Activated T-helper 1 cell treated with anti-CD3 and anti-CD28 coated beads, Interleukin-2, amount 50 U/mL, for 16 hours (primary cell): ENCODE measurements around the gene RLN3.
"Not testable (repeated sequence)": the region's sequence is repeated elsewhere in the genome, so short reads cannot be mapped to it uniquely, and the experiment has no call there.

Experiments used
- DNase-seq, 2 donors: peaks; one replicate each; pipeline ENCODE4 v3.0.0-alpha.2; 2020; ENCODE audit warnings: low read depth in 1 of 2, low spot score in 1 of 2

The RLN3 gene

DNA sequence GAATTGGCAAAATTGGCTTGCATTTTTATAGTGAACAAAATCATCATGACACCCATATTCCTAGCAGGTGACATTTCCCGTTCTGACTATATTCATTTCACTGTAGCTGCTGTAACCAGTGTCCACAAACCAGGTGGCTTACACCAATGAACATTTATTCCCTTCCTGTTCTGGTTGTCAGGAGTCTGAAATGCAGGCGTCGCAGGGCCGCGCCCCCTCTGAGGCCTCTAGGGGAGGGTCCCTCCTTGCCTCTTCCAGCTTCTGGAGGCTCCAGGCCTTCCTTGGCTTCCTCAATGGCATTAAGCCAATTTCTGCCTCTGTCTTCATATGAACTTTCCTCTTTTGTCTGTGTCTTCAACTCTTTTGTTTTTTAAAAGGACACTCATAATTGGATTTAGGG, 6.5 kb upstream of the RLN3 start:
- DNase-seq: no peak

DNA sequence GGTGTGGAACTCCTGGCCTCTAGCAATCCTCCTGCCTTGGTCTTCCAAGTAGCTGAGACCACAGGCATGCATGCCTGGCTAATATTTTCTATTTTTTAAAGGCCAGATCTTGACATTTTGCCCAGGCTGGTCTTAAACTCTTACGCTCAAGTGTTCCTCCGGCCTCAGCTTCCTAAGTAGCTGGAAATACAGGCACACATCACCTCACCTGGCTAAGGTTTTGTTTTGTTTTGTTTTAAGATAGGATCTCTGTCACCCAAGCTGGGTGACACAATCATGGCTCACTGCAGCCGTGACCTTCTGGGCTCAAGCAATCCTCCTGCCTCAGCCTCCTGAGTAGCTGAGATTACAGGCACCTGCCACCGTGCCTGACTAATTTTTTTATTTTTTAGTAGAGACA, 5.5 kb upstream of the RLN3 start:
- no peak for DNase-seq

DNA sequence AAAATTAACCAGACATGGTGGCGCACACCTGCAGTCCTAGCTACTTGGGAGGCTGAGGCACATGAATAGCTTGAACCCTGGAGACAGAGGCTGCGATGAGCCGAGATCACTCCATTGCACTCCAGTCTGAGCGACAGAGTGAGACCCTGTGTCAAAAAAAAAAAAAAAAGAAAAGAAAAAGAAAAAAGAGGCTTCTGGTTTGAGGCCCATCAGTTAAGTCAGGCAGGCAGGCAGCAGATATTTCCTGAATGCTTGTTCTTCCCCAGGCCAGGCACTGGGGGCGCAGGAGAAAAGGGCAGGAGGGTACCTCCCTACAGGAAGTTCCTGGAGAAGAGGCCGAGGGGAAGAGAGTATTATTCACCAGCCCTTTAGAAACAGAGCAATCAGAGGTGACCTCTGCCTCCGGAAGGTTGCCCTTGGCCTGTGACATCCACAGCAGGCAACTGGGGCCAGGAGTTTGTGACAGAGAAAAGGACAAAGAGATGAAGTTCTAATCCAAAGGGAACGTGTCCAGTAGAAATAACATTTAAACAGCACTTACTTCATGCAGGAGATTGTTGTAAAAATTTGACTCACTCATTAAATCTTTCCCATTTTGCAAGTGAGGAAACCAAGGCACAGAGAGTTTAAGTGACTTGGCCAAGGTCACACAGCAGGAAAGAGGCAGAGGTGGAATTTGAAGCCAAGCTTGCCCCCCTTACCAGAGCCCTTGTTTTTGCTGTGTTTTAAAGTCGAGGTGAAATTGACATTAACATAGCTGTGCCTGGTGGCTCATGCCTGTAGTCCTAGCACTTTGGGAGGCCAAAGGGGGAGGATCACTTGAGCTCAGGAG, 4.3 kb upstream of the RLN3 start:
- no peak for DNase-seq

DNA sequence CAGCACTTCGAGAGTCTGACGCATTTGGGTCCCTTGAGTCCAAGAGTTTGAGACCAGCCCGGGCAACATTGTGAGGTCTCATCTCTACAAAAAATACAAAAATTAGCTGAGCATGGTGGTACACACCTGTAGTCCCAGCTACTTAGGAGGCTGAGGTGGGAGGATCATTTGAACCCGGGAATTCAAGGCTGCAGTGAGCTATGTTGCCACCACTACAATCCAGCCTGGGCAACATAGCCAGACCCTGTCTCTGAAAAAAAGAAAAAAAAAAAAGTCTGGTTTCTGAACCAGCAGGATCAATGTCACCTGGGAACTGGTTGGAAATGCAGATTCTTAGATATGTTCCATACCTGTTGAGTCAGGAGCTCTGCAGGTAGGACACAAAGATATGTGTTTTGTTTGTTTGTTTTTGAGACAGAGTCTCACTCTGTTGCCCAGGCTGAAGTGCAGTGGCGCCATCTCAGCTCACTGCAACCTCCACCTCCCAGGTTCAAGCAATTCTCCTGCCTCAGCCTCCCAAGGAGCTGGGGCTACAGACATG, 1.2 kb upstream of the RLN3 start:
- not testable (repeated sequence) for DNase-seq

DNA sequence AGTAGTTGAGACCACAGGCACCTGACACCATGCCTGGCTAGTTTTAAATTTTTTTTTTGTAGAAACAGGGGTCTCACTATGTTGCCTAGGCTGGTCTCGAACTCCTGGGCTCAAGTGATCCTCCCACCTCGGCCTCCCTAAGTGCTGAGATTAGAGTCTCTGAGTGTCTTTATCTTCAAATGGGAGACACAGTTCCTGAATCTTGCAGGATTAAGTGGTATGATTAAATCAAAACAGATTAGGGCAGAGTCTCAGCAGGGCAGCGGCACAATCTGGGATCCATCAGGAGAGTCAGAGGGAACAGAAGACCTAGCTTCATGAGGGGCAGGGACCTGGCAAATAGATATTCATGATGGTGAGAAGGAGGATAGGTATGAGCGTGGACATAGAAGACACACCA, 953 bp downstream of the RLN3 start:
- no peak for DNase-seq

DNA sequence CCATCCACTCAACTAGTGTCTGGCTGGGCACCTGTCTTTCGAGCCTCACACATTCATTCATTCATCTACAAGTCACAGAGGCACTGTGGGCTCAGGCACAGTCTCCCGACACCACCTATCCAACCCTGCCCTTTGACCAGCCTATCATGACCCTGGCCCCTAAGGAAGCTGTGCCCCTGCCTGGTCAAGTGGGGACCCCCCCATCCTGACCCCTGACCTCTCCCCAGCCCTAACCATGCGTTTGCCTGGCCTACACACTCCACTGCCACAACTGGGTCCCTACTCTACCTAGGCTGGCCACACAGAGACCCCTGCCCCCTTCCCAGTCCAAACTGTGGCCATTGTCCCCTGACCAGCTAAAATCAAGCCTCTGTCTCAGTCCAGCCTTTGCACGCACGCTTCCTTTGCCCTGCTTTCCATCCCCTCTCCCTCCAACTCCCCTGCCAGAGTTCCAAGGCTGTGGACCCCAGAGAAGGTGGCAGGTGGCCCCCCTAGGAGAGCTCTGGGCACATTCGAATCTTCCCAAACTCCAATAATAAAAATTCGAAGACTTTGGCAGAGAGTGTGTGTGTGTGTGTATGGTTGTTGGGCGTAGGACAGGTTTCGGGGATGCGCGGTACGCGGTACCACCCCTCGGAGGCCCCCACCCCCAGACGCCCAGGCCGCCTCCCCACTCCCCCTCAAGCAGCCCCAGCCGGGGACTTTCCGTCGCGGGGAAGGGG, 3.2 kb downstream of the RLN3 start:
- DNase-seq: no peak

DNA sequence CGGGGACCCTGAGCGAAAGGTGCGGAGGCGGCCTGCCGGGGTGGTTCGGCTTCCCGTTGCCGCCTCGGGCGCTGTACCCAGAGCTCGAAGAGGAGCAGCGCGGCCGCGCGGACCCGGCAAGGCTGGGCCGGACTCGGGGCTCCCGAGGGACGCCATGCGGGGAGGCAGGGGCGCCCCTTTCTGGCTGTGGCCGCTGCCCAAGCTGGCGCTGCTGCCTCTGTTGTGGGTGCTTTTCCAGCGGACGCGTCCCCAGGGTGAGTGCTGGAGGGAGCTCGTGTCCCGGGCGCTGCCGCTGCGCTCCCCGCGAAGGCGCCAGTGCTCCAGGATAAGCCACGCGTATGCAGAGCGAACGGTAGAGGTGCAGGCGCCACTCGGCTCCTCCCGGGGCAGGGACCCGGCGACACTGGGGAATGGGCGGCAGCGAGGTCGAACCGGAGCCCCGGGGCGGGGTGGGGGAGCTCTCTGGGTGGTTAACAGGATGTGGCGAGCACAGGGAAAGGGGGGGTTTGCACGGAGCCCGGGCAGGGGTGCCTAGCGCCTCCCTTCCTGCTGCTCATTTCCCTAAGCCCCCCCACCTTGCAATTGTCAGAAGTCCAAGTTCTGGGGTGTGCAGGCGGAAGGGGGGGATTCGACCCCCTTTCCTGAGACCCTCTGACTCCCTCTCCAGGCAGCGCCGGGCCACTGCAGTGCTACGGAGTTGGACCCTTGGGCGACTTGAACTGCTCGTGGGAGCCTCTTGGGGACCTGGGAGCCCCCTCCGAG, 4.0 kb downstream of the RLN3 start, which contains the start of gene IL27RA:
Gene IL27RA, plus strand, starts transcription at position 44 of the 762 bp plus-strand sequence. Its CDS starts 111 bp downstream, at position 155.
- peak; percentile 69 to 72 for DNase-seq

DNA sequence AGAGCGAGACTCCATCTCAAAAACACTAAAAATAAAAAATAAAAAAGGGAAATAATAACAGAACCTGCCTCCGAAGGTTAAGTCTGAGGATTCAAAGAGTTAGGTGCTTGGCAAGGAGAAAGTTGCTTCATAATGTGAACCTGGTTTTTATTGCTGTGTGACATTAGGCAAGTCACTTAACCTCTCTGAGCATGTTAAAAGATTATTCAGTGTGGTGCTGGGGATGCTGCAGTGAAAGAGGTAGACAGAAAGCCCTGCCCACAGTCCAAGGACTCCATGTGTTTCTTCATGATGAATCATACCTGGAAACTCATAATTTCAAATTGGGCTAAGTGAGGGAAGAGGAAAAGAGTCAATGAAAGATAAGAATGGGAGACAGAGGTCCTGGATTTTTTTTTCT, 6.0 kb downstream of the RLN3 start:
- DNase-seq: no peak

DNA sequence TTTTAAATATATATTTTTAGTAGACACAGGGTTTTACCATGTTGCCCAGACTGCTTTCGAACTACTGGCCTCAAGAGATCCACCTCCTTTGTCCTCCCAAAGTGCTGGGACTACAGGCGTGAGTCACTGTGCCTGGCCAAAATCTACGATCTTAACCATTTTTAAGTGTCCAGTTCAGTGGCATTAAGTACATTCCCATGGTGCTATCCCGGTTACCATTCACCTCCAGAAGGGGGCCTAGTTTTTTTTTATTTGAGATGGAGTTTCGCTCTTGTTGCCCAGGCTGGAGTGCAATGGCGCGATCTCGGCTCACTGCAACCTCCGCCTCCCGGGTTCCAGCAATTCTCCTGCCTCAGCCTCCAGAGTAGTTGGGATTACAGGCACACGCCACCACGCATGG, 7.2 kb downstream of the RLN3 start:
- DNase-seq: not testable (repeated sequence)

DNA sequence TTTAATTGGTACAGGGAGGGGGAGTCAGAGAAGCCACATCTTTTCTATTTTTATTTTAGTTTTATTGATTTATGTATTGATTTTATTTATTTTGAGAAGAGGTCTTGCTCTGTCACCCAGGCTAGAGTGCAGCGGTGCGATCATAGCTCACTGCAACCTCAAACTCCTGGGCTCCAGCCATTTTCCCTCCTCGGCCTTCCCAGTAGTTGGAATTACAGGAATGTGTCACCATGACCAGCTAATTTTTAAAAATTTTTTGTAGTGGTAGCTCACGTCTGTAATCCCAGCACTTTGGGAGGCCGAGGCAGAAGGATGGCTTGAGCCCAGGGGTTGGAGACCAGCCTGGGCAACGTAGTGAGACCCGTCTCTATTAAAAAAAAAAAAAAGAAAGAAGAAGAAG, 7.8 kb downstream of the RLN3 start:
- no peak for DNase-seq

DNA sequence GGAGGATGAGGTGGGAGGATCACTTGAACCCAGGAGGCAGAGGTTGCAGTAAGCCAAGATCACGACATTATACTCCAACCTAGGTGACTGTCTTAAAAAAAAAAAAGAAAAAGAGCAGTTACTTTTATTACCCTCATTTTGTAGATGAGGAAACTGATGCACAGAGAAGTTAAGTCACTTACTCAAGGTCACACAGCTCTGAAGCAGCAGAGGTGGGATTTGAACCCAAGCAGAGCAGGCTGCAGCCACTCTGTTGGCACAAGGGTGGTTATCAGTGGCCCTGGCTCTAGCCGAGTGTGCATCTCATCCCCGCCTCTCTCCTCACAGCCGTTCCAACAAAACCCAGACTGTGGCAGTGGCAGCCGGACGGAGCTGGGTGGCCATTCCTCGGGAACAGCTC, 11.2 kb downstream of the RLN3 start:
- no peak for DNase-seq

DNA sequence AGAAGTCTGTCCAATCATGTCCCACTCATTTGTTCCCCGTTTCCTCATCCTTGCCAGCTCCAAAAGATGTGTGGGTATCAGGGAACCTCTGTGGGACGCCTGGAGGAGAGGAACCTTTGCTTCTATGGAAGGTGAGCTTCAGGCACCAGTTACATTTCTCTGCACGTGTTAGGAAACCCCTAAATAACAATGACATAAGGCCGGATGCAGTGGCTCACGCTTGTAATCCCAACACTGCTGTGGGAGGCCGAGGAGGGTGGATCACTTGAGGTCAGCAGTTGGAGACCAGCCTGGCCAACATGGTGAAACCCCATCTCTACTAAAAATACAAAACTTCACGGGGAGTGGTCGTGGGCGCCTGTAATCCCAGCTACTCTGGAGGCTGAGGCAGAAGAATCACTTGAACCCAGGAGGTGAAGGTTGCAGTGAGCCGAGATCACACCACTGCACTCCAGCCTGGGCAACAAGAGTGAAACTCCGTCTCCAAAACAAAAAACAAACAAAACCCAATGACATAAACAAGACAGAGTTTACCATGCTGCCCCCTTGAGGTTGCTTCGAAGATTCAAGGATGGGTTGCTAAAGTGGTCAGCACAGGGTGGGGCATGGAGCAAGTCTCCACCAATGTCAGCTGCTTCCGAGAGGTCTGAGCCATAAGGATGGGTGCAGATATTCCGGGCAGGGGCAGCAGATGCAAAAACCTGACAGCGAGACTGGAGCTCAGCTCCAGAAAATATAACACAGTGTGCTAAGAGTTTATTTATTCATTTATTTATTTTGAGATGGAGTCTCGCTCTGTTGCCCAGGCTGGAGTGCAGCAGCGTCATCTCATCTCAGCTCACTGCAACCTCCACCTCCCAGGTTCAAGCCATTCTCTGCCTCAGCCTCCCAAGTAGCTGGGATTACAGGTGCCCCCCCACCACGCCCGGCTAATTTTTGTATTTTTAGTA, 15.0 kb downstream of the RLN3 start:
- not testable (repeated sequence) for DNase-seq

DNA sequence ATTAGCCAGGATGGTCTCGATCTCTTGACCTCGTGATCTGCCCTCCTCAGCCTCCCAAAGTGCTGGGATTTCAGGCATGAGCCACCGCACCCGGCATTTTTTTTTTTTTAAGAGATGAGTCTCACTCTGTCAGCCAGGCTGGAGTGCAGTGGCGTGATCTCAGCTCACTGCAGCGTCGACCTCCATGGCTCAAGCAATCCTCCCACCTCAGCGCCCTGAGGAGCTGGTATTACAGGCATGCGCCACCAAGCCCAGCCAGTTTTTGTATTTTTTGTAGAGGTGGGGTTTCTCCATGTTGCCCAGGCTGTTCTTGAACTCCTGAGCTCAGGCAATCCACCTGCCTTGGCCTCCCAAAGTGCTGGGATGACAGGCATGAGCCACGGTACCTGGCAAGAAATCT, 19.9 kb downstream of the RLN3 start:
- DNase-seq: not testable (repeated sequence)

DNA sequence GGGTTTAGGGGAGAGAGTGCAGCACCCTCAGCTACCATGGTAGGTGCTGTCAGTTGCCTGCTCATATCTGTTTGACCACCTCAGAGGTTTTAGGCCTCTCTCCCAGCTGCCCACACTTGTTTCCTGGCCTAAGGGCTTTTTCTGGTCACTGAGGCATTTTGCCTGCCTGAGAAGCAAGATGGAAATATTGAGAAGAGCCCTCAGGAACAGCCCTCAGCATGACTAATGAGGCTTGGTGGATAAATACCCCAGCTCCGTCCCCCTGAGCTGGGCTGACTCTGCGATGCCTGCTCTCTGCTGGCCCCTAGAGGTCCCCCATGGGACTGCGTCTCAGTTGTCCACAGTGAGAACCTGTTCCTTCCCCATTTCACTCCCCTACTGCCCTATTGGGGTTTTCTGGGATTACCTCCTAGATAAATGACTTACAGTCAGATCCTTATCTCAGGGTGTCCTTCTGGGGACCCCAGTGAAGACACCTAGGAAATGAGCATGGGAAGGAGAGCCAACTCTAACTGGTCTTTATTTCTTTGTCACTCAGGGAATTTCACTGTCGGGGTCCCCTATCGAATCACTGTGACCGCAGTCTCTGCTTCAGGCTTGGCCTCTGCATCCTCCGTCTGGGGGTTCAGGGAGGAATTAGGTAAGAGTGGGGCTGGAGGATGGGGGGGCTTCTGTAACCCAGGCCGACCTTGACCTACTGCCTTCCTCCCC, 20.6 kb downstream of the RLN3 start:
- DNase-seq: peak; percentile 56 to 58

DNA sequence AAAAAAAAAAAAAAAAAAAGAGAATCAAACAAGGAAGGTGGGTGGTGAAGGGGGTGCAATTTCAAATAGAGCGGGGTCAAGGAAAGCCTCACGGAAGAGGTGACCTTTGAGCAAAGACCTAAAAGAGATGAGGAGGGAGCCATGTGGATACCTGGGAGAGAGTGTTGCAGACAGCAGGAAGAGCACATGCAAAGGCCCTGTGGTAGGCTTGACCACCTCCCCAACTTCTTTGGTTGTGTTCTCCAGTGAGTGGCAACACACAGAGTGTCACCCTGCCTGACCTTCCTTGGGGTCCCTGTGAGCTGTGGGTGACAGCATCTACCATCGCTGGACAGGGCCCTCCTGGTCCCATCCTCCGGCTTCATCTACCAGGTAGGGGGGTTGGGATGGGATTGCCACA, 22.6 kb downstream of the RLN3 start:
- DNase-seq: no peak

DNA sequence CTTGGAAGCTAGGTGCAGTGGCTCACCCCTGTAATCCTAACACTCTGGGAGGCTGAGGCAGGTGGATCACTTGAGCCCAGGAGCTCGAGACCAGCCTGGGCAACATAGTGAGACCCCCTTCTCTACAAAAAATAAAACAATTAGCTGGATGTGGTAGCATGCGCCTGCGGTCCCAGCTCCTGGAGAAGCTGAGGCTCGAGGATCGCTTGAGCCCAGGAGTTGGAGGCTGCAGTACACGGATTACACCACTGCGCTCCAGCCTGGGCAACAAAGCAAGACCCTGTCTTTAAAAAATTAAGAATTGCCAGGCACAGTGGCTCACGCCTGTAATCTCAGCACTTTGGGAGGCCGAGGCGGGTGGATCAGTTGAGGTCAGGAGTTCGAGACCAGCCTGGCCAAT, 23.0 kb downstream of the RLN3 start:
- DNase-seq: not testable (repeated sequence)

DNA sequence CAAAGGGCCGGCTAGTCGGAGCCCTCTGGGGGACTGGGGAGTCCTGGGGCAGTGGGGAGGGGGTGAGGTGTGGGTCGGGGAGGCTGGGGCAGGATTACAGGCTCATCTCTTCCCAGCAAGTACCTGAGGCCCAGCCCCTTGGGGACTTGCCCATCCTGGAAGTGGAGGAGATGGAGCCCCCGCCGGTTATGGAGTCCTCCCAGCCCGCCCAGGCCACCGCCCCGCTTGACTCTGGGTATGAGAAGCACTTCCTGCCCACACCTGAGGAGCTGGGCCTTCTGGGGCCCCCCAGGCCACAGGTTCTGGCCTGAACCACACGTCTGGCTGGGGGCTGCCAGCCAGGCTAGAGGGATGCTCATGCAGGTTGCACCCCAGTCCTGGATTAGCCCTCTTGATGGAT, 24.0 kb downstream of the RLN3 start:
- DNase-seq: no peak

DNA sequence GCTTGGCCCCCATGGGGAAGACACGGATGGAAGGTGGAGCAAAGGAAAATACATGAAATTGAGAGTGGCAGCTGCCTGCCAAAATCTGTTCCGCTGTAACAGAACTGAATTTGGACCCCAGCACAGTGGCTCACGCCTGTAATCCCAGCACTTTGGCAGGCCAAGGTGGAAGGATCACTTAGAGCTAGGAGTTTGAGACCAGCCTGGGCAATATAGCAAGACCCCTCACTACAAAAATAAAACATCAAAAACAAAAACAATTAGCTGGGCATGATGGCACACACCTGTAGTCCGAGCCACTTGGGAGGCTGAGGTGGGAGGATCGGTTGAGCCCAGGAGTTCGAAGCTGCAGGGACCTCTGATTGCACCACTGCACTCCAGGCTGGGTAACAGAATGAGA, 24.5 kb downstream of the RLN3 start:
- no peak for DNase-seq

DNA sequence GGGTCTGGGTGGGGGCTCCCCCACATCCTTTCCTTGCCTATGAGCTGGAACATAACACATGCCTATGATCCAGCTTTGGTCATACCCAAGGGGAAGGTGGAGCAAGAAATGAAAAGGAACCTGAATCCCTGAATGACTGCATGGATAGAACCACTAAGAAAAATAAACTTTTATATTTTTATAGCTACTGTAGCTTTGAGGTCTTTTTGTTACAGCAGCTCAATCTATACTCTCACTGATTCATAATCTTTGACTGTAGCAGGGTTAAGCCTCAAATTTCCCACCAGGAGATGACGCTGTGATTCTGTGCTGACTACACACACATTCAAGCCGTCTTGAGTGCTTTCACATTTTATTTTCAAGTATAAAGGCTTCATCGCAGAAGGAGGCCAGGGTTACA, 25.1 kb downstream of the RLN3 start:
- DNase-seq: no peak

DNA sequence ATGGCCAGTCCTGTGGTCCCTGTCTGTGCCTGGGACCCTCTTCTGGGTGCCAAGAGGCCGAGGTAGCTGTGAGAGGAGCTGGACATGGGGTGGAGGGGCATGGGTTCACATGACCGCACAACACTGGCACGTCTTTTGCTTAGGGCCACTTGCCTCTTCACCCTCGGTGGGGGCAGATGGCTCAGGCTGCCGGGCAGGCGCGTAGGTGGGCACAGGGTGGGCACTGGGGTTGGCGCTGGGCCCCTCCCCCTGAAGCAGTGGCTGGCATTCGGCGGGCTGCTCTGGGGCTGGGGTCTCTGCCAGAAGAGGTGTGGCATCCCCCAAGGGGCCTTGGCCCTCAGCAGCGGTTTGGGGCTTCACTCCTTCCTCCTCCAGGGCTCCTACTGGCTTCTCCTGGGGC, 25.6 kb downstream of the RLN3 start:
- no peak for DNase-seq
